NB4 (cell line): Measurements from ENCODE around the gene GRID1.

ENCODE experiments used
- DNase-seq: peaks from one replicate; pipeline ENCODE4 v3.0.0; 2010; ENCODE audit warnings: low read depth
- H3K4me3 ChIP-seq: one replicate; pipeline ENCODE4 v1.5.1; 2011; ENCODE audit warnings: mild to moderate bottlenecking, low read depth, low read length, moderate library complexity
- CTCF ChIP-seq: IDR thresholded peaks from one replicate; pipeline ENCODE4 v1.5.1; 2012; ENCODE audit warnings: low read depth, low read length
- MYC ChIP-seq: IDR thresholded peaks from 2 replicates; pipeline ENCODE4 v1.6.1; 2011; ENCODE audit warnings: low read depth, low read length
- POLR2A ChIP-seq: IDR thresholded peaks from 2 replicates; pipeline ENCODE4 v1.6.1; 2011; ENCODE audit warnings: mild to moderate bottlenecking; ENCODE audit not compliant: insufficient read length; ENCODE audit errors: extremely low read depth
- TF ChIP-seq, protein P1 (sequence below): IDR thresholded peaks from 2 replicates; pipeline ENCODE4 v1.6.1; 2011; ENCODE audit warnings: low read depth, low read length

The GRID1 gene

DNA sequence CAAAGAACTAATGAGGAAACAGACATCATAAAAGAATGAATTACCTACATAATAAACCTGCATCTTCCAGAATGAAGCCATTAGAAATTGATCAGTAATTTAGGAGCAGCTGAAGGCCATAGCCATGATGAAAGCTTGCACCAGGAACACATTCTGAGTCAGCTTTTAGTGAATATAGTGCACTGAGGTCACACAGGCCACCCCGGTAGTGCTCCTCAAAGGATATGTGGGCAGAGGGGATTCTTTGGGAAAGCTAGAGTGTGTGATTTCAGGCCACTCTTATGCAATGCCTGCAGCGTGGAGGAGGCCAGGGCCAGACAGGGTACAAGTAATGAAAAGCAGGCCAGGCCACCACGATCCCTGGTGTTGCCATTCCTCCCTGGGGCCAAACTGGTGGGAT, 451.9 kb downstream of the GRID1 start:
- no peak for DNase-seq
- TF ChIP-seq MYC: no peak
- TF ChIP-seq, protein P1, sequence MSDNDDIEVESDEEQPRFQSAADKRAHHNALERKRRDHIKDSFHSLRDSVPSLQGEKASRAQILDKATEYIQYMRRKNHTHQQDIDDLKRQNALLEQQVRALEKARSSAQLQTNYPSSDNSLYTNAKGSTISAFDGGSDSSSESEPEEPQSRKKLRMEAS: no peak
- TF ChIP-seq POLR2A: no peak
- TF ChIP-seq CTCF: no peak
- H3K4me3 ChIP-seq: no peak overlapping the region

DNA sequence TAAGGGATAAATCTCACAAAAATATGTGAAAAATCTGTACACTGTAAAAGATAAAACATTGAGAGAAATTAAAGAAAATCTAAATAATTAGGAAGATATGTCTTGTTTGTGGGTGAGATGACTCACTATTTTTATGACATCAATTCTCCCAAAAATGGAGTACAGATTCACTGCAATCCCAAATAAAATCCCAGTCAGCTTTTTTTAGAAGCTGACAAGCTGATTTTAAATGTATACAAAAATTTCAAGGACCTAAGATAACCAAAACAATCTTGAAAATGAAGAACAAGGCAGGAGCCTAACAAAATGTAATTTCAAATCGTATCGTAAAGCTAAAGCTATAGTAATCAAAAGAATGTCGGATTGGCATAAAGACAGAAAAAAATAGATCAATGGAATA, 458.1 kb downstream of the GRID1 start:
- no peak for TF ChIP-seq POLR2A
- TF ChIP-seq, protein P1: no peak
- no peak for TF ChIP-seq MYC
- no peak for TF ChIP-seq CTCF
- H3K4me3 ChIP-seq: no peak overlapping the region
- DNase-seq: no peak

- TF ChIP-seq MYC (no peak), POLR2A (no peak), CTCF (no peak)
- TF ChIP-seq, protein P1: no peak
- DNase-seq: no peak
Measured at GRCh38 chr10:85902051-85902450, 464.5 kb downstream of the GRID1 start.

GRCh38 chr10:85901599-85901998, 465.0 kb downstream of the GRID1 start:
- H3K4me3 ChIP-seq: no peak overlapping the region
- DNase-seq: no peak
- TF ChIP-seq, protein P1: no peak
- TF ChIP-seq POLR2A (no peak), MYC (no peak), CTCF (no peak)

More at GRCh38 chr10:85902051-85902450, 464.5 kb downstream of the GRID1 start:
- no peak overlapping the region for H3K4me3 ChIP-seq

DNA sequence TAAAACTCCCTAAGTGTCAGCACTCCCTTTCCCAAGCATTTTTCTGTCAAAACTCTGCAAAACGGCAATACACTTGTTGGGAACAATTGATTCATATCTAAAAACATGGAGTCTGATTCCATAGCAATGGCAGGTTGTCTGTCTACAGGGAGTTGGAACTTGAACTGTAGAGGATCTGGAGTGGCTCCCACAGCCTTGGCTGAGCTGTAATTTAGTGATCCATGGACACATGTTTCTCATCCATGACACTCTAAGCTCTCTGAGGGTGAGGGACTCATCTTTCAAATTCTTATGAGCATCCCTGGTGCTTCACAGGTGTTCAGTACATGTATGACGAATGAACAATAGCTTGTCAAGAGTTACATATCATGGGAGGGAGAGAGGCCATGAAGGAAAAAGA, 466.1 kb downstream of the GRID1 start:
- no peak for DNase-seq
- TF ChIP-seq, protein P1: no peak
- no peak for TF ChIP-seq MYC
- no peak for TF ChIP-seq CTCF
- TF ChIP-seq POLR2A: no peak
- H3K4me3 ChIP-seq: no peak overlapping the region

- TF ChIP-seq MYC: no peak
- no peak for TF ChIP-seq POLR2A
- TF ChIP-seq CTCF: no peak
- TF ChIP-seq, protein P1: no peak
- no peak overlapping the region for H3K4me3 ChIP-seq
- DNase-seq: no peak
Measured at GRCh38 chr10:85900061-85900460, 466.5 kb downstream of the GRID1 start.
